Epithelial cell of prostate (primary cell): ENCODE data around the gene CCDC40.
"Not testable (repeated sequence)": the region's sequence is repeated elsewhere in the genome, so short reads cannot be mapped to it uniquely, and the experiment has no call there.

Experiments used
- DNase-seq: peaks from one replicate; pipeline ENCODE4 v3.0.0-alpha.2; 2011; ENCODE audit warnings: low read depth, low spot score
- H3K27ac ChIP-seq: fragments of 450-650 bp; 2 replicates; pipeline ENCODE4 v1.5.1; 2017; ENCODE audit warnings: mild to moderate bottlenecking

The CCDC40 gene, protein sequence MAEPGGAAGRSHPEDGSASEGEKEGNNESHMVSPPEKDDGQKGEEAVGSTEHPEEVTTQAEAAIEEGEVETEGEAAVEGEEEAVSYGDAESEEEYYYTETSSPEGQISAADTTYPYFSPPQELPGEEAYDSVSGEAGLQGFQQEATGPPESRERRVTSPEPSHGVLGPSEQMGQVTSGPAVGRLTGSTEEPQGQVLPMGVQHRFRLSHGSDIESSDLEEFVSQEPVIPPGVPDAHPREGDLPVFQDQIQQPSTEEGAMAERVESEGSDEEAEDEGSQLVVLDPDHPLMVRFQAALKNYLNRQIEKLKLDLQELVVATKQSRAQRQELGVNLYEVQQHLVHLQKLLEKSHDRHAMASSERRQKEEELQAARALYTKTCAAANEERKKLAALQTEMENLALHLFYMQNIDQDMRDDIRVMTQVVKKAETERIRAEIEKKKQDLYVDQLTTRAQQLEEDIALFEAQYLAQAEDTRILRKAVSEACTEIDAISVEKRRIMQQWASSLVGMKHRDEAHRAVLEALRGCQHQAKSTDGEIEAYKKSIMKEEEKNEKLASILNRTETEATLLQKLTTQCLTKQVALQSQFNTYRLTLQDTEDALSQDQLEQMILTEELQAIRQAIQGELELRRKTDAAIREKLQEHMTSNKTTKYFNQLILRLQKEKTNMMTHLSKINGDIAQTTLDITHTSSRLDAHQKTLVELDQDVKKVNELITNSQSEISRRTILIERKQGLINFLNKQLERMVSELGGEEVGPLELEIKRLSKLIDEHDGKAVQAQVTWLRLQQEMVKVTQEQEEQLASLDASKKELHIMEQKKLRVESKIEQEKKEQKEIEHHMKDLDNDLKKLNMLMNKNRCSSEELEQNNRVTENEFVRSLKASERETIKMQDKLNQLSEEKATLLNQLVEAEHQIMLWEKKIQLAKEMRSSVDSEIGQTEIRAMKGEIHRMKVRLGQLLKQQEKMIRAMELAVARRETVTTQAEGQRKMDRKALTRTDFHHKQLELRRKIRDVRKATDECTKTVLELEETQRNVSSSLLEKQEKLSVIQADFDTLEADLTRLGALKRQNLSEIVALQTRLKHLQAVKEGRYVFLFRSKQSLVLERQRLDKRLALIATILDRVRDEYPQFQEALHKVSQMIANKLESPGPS

DNA sequence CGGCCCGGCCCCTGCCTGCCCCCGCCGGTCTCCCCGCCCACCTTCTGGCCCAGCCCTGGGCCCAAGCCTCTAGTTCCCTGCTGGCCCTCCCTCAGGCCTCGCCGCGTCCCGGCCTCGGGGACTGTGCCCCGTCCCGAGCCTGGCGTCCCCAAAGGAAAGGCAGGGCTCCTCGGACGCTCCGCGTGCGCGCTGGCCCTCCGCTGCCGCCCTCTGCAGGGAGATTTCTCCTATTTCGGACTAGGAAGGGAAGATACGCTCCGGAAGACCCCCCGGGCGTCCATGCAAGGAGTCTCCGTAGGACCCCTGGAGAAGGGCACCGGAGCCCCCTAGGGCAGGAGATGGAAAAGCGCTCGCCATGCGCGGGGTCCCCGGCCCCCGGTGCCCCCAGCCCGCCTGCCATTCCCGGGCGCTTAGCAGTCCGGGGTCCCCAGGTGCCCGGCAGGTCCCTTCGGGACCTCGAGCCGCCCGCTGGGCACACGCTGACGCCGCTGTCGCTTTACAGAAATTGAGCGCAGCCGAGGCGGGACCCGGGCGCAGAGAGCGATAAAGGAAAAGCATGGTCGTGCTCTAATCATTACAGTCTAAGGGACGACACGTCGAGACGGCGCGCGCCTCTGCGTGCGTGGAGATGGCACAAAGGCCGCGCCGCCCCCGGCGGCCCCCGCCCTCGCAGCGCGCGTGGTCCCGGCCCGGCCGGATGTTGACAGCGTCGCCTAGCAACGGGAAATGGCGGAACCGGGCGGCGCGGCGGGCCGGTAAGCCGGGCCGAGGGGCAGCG lies at the start of gene CCDC40:
CCDC40 (plus strand) TSS at position 706 of the 778 bp plus-strand sequence; CDS start at position 727, 21 bp downstream.
- DNase-seq = no peak

DNA sequence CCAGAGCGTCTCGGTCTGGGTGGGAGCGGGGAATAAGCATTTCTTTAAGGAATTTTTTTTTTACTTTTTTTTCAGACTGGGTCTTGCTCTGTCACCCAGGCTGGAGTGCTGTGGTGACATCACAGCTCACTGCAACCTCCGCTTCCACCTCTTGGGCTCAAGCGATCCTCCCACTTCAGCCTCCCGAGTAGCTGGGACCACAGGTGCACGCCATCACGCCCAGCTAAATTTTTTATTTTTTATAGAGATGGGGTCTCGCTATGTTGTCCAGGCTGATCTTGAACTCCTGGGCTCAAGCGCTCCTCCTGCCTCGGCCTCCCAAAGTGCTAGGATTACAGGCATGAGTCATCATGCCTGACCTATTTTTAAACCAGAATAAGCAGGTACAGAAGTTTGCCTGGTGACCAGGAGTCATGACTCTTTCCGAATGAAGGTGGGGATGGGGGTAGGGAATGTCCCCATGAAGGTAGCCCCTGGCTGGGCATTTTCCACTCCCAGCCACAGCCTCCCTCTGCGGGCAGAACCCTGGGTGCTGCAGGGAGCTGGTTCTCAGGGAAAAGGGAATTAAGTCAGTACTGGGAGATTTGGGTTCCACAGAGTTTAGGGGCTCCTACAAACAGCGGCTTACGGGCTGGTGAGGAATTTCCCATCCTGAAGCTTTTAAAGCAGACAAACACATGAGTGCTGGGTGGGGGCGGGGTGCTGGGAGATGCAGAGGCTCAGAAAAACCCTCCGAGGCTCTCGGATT lies 49.1 kb upstream of the CCDC40 start:
- no peak for DNase-seq
- H3K27ac ChIP-seq = peak overlapping the region; percentile 28

More for the DNA sequence above, at the start of gene CCDC40:
- H3K27ac ChIP-seq = peak within 1 kb of the TSS; percentile 26

DNA sequence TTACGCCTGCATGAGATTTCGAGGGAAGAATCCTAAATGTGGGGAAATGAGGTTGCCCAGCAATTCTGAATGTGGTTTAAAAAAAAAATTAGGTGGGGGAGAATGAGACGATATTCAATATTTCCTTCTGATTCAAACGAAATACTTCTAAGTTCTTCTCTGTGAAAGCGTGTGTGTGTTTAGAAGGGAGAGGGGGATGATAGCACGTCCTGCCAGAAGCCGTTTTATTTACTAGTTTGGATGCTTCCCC lies 48.6 kb upstream of the CCDC40 start:
- peak overlapping the region; percentile 28 for H3K27ac ChIP-seq
- DNase-seq = no peak

DNA sequence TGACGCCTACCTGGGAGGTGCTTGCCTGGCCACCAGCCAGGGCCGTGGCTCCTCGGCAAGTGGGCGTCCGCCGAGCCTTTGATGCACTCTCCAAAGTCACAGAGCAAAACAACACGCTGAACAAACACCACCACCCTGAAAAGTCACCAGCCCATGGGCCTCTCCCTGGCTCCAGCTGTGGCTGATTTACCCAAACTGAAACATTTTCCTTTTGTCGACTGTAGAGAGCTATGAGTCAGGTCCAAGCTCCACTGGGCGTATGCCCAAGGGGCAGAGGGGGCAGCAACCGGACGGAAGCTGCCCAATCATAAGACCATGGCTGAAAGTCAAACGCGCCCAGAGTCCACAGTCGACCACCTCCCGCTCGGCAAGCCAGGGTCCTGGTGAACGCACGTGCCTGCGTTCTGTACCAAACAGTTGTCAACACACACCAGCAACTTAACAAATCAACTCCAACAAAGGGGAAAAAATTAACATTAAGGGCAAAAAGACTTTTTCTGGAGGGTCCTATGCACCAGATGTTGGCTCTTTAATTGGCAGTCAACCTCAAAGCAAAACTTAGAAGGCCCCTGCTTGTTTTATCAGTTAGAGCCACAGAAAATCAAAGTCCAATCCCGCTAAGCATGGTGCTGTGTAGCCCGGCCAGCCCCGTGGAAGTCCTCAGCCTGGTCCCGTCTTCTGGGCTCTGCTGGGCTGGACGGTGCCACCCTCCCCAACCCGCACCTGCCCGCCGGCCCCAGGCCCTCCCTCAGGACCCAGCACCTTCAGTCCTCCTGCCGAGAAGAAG lies 48.1 kb upstream of the CCDC40 start:
- H3K27ac ChIP-seq = peak overlapping the region; percentile 28
- no peak for DNase-seq

DNA sequence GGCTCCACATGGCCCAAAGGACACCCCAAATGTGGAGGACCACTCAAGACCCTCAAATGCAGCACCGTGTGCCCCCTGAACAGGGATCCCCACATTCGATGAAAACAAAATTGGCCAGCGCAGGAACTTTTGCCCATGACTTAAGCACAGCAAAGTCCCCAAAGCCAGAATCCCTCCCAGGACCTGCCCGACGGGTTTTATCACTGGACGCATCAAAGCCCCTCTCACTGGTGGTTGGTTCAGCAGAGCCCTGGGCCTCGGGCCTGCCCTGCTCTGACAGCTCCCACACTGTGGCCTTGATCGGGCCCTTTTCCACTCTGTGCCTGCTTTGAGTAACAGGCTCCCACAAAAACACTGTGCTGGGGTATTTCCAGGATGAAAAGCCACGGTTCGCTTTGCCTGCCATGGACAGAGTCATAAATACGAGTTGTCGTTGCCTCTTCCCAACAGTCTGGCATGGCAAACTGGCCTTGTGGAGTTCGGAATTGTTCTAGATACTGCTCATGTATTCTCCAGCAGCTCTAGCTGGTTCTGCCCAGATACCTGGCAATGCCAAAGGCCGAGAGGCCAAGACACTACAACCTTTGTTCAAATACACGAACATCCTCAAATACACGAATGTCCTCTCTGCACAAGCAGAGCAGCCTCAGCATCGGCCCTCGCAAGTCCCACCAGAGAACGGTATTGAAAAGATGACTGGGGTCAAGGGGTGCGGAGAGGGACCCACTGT lies 47.2 kb upstream of the CCDC40 start:
- no peak overlapping the region for H3K27ac ChIP-seq
- DNase-seq = no peak

DNA sequence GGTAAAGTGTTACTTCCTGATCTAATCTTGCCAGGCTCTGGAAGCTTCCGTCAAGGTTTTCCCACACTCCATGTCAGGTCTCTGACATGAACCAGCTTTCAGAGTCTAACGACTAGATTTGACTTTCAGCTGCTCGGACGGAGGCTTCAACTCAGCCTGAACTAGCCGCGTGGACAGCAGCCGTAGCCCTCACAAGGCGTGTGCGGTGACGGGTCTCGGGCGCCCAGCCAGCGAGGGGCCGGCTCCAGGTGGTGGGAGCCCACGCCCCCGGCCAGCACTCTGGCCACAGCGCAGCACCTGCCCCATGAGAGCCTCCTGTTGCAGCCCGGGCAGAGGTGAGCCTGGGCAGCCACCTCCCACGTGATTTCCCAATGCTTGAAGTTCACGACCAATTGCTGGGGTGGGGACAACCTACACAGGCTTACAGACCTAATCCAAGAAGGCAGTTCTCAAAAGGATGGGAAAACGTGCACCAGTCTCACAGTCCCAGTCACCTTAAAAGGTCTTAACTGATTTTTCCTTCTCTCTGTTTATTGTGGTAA lies 46.3 kb upstream of the CCDC40 start:
- no peak for DNase-seq
- no peak overlapping the region for H3K27ac ChIP-seq

DNA sequence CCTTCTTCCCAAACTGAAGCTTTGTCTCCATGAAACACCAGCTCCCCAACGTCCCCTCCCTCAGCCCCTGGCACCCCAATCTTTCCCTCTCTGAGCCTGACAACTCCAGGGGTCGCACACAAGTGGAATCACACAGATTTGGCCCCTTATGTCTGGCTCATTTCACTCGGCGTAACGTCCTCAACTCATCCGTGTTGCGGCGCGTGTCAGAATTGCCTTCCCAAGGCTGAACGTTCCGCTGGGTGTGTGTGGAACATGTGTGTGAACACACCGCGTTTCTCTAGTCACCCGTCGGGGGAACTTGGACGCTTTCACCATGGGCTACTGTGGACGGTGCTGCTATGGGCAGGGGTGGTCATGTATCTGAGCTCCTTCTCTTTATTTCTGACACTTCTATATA lies 45.7 kb upstream of the CCDC40 start:
- no peak overlapping the region for H3K27ac ChIP-seq
- DNase-seq = no peak

DNA sequence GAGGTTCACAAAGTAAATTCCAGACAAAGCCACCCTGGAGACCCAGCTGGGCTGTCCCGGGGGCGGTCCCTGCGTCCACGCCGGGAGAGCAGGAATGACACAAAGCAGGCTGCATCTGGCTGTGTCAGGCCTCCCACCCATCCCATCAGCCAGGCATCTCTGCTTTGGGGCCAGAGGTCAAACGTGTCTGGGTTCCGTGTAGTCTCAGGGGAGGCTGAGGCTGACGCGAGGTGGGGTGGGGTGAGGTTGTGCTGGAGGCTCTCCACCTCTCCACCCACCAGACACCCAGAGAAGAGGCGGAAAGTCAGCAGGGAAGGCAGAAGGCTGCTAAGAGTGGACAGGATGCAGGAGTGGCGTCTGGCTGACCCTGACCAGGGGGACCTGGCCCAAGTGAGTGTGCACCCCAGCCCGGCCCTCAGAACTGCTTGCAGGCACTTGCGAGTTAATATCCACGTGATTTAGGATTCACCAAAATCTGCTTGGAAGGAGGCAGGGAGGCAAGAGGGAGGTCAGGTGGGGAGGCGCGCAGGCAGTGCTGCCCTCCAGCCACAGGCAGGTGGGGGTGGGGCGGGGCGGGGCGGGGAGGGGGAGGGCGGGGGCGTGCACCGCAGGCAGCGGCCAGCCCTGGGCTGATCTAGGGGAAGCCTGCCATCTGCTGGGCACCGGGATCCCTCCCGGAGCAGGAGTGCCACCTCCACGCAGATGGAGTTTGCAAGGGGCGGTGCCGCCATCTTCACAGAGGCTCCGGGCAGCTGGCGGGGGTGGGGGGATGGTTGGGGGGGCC lies 45.1 kb upstream of the CCDC40 start:
- DNase-seq = peak; percentile 20
- H3K27ac ChIP-seq = peak overlapping the region; percentile 96

DNA sequence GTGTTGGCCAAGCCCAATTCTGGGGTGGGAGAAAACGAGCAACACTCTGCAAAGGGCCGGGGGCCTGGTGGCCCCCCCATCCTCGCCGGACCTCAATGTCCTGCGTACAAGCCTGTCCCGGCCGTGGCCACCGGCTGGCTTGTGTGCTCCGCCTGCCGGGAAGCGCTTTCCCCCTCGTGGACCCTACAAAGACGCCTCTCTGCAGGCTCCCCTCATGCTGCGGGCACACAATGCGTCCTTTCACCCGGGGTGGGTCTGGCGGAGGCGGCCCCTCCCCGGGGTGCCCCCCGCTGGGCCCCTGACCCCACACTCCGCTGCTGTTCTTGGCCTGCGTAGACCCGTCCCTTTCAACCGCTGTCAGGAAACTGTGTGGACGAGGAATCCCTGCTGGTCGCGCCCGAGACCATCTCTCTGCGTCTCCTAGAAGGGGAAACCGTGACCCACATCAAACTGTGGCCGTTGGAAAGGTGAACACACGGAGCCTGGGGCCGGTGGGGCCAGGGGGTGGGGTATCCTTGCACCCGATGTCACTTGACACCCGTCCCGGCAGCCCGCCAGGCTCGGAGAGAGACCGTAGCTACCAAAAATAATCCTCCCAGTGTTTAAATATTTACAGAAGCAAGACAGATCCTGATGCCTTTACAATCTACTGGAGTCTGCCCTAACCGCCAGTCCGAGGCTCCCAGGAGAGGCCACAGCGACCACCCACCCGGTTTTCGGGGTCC lies 44.4 kb upstream of the CCDC40 start:
- no peak for DNase-seq
- peak overlapping the region; percentile 96 for H3K27ac ChIP-seq

DNA sequence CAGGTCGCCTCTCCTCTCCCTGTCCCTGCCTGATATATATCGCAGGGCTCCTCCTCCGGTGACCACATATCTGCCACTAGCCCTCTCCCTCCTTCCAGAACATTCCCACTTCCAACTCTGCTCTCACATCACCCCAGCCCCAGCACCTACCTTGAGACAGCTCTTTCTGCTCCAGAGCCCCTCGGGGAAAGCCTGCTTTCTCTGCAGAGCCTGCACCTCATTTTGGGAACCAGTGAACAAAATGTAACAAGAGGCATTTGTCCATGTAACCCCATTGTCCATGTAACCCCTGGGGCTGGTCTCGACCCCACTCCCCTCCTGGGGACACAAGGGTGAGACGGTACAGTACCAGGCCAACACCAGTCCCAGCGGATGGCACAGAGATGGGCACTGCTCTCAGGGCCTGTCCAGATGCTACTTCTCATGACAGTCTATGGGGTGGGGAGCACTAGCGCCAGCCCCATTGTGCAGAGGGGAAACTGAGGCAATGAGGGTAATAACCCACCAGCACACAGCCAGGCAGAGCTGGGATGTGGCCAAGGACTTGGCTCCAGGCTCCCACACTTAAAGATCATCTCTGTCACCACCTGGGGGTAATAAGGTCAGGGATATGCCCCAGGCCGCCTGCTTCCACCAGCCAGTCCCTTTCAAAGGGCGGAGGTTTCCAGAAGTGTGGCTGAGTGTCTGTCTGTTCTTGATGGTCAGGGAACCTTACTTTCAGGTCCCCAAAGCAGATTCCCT lies 43.6 kb upstream of the CCDC40 start:
- DNase-seq = no peak
- H3K27ac ChIP-seq = peak overlapping the region; percentile 96

DNA sequence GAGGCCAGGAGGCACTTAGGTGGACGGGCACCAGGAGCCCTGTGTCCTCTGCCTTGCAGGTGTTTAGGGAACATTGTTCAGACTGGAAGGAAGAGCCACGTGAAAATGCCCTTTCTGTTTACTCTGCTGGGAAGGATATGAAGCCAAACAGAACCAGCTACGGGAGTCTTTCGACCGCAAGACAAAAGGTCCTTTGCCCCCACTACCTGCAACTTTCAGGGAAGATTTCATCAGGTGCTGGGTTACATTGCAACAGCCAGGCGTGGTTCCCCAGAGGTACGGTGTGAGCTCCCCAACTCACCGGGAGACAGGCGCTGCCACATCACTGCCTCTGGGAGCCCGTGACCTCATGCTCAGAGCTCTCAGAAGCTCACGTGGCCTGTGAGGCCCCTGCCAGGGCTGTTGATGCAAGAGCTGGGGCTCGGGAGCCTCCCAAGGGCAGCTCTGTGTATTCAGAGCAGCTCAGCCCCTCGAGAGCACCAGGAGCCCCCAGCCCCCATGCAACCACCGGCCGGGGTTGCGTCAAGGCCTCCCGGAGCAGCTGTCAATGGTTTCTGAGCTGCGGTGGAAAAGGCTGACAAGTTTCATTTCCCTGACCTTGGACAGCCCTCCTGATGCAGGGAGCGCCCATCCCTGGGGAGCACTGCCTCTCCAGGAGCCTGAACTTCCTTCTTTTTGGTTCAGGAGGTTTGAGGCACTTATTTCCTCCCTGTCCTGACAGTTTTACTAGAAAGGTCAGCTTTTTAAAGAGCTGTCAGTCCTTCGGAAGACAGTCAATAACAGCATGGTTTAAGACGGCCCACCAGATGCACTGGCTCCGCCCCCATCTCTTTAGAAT lies 42.8 kb upstream of the CCDC40 start:
- DNase-seq = peak; percentile 48
- H3K27ac ChIP-seq = peak overlapping the region; percentile 96

DNA sequence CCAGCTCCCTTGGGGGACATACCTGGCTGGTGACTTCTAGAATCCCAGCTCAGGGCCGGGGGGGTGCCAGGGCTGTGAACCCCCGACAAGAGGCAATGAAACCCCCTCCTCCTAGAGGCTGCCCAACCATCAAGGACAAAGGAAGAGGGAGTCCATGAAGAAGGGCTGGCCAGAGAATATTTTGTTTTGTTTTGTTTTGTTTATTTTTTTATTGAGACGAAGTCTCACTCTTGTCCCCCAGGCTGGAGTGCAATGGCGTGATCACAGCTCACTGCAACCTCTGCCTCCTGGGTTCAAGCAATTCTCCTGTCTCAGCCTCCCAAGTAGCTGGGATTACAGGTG lies 42.2 kb upstream of the CCDC40 start:
- H3K27ac ChIP-seq = peak overlapping the region; percentile 96
- DNase-seq = not testable (repeated sequence)

DNA sequence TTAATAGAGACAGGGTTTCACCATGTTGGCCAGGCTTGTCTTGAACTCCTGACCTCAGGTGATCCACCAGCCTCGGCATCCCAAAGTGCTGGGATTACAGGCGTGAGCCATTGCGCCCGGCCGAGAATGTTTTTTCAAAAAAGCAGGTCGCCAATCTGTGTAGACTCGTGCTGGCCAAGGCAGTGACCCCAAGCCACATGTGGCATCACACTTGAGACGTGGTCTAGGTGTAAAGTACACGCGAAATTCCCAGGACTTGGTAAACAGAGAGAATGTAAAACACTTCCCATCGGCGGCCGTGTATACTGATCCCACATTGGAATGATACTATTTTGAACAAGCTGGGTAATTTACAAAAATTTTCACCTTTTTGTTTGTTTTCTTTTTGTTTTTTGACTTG lies 41.8 kb upstream of the CCDC40 start:
- peak overlapping the region; percentile 96 for H3K27ac ChIP-seq
- DNase-seq = no peak

DNA sequence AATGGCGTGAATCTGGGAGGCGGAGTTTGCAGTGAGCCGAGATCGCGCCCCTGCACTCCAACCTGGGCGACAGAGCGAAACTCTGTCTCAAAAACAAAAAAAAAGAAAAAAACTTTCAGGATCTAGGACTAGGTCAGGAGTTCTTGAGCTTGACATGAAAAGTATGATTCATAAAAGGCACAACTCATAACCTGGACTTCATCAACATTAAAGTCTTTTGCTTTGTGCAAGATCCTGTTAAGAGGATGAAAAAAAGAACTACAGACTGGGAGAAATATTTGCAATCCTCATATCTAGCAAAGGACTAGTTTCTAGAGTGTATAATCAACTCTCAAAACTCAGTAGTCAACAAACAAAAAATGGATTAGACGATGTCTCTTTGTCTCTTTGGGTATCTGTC lies 40.7 kb upstream of the CCDC40 start:
- H3K27ac ChIP-seq = peak overlapping the region; percentile 0

DNA sequence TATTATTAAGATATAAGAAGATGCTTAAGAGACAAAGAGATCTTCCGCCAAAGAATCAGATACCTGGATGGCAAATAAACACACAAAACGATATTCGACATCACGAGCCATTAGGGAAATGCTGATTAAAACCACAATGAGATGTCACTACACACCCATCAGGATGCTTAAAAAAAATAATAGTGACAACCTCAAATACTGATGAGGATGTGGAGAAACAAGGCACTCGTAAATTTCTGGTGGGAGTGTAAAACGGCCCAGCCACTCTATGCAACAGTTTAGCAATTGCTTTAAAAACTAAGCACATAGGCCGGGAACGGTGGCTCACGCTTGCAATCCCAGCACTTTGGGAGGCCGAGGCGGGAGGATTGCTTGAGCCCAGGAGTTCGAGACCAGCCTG lies 40.2 kb upstream of the CCDC40 start:
- DNase-seq = no peak
- no peak overlapping the region for H3K27ac ChIP-seq

More for the DNA sequence above, 40.7 kb upstream of the CCDC40 start:
- no peak for DNase-seq
